IMR-90 (cell line): ENCODE measurements around the gene SLC6A16. TPM values are rescaled to one million over a fixed set of nuclear protein-coding genes. Genes with fewer than 3 reads are reported as not detected.
A peak's percentile ranks its signal among the peaks of the same experiment; 100 is the strongest.

Experiments
- ATAC-seq: fragments of 200-7000 bp; cut with Tn5 transposase; 2 replicates; pipeline ENCODE4 v1.9.1; 2020; ENCODE audit warnings: low read depth, mild to moderate bottlenecking, moderate library complexity
- BruUV-seq: library from RNA; stranded (reverse); fragments of 400-500 nt; replicated peaks from 2 replicates; lab custom pipeline; 2021; lab: Mats Ljungman, UMichigan
- CTCF ChIA-PET: fragments of 300-600 bp; formaldehyde crosslinking; extraction: SDS; loops from one replicate; lab custom pipeline; 2021; ENCODE audit warnings: antibody characterized with exemption; lab: Yijun Ruan, JAX
- POLR2A ChIA-PET: fragments of 300-600 bp; sonication (Branson Sonifier 250); formaldehyde crosslinking; loops from one replicate; lab custom pipeline; 2022; ENCODE audit warnings: antibody characterized with exemption; ENCODE audit not compliant: unreplicated experiment; lab: Charles Lee
- DNase-seq: peaks from one replicate; pipeline ENCODE4 v3.0.0; 2013
- H2AFZ ChIP-seq: replicated peaks from 2 replicates; pipeline ENCODE3; 2013; ENCODE audit warnings: low read length, mild to moderate bottlenecking; ENCODE audit not compliant: poor library complexity
- H2AK5ac ChIP-seq: 2 replicates; pipeline ENCODE4 v1.6.1; 2013; ENCODE audit warnings: low read depth, low read length, inconsistent platforms
- H2AK9ac ChIP-seq: replicated peaks from 2 replicates; pipeline ENCODE3; 2013; ENCODE audit warnings: mild to moderate bottlenecking, low read depth, low read length, moderate library complexity; ENCODE audit not compliant: poor library complexity
- H2BK120ac ChIP-seq: 2 replicates; pipeline ENCODE4 v1.6.1; 2013; ENCODE audit warnings: low read depth, low read length, inconsistent platforms
- H2BK15ac ChIP-seq: 3 replicates; pipeline ENCODE4 v1.6.1; 2013; ENCODE audit warnings: low read depth, low read length, inconsistent platforms
- H2BK20ac ChIP-seq: 2 replicates; pipeline ENCODE4 v1.6.1; 2013; ENCODE audit warnings: low read depth, mild to moderate bottlenecking, inconsistent platforms, low read length, moderate library complexity
- H2BK5ac ChIP-seq: 2 replicates; pipeline ENCODE4 v1.6.1; 2013; ENCODE audit warnings: mild to moderate bottlenecking, low read depth, low read length, inconsistent platforms; ENCODE audit not compliant: poor library complexity, severe bottlenecking
- H3K14ac ChIP-seq: replicated peaks from 2 replicates; pipeline ENCODE4 v1.6.1; 2013; ENCODE audit warnings: low read depth, low read length, inconsistent platforms
- H3K18ac ChIP-seq: 2 replicates; pipeline ENCODE4 v1.6.1; 2013; ENCODE audit warnings: low read depth, low read length, control low read depth
- H3K23ac ChIP-seq: 2 replicates; pipeline ENCODE4 v1.6.1; 2013; ENCODE audit warnings: low read depth, low read length, inconsistent platforms
- H3K27ac ChIP-seq: 2 replicates; pipeline ENCODE4 v1.5.1; 2013; ENCODE audit warnings: mild to moderate bottlenecking, control low read depth, low read length; ENCODE audit not compliant: insufficient read depth
- H3K27me3 ChIP-seq: 2 replicates; pipeline ENCODE4 v1.6.1; 2013; ENCODE audit warnings: low read length; ENCODE audit not compliant: control insufficient read depth, insufficient read depth
- H3K36me3 ChIP-seq: 2 replicates; pipeline ENCODE4 v1.6.1; 2013; ENCODE audit warnings: low read length, mixed read lengths; ENCODE audit not compliant: control insufficient read depth, insufficient read depth
- H3K4ac ChIP-seq: 2 replicates; pipeline ENCODE4 v1.6.1; 2013; ENCODE audit warnings: low read depth, low read length, inconsistent platforms
- H3K4me1 ChIP-seq: 2 replicates; pipeline ENCODE4 v1.6.1; 2013; ENCODE audit warnings: low read length, mixed read lengths; ENCODE audit not compliant: control insufficient read depth, insufficient read depth
- H3K4me2 ChIP-seq: 2 replicates; pipeline ENCODE4 v1.6.1; 2013; ENCODE audit warnings: low read depth, mild to moderate bottlenecking, control low read depth, low read length, moderate library complexity
- H3K4me3 ChIP-seq: 2 replicates; pipeline ENCODE4 v1.5.1; 2013; ENCODE audit warnings: low read depth, mild to moderate bottlenecking, control low read depth, low read length, moderate library complexity; ENCODE audit not compliant: insufficient read depth
- H3K56ac ChIP-seq: 2 replicates; pipeline ENCODE4 v1.6.1; 2013; ENCODE audit warnings: low read length, inconsistent platforms; ENCODE audit not compliant: insufficient read depth; ENCODE audit errors: extremely low read depth
- H3K79me1 ChIP-seq, 2 experiments: 2 replicates each; pipeline ENCODE4 v1.6.1; 2013; ENCODE audit warnings: low read length in 2 of 2, inconsistent platforms in 1 of 2, low read depth in 1 of 2
- H3K9ac ChIP-seq: 2 replicates; pipeline ENCODE4 v1.6.1; 2013; ENCODE audit warnings: low read depth, low read length, control low read depth
- H3K9me1 ChIP-seq: 2 replicates; pipeline ENCODE4 v1.6.1; 2013; ENCODE audit warnings: low read length, inconsistent platforms; ENCODE audit not compliant: insufficient read depth
- H3K9me3 ChIP-seq: 2 replicates; pipeline ENCODE4 v1.6.1; 2013; ENCODE audit warnings: low read length; ENCODE audit not compliant: control insufficient read depth, insufficient read depth
- H4K20me1 ChIP-seq: 2 replicates; pipeline ENCODE4 v1.6.1; 2013; ENCODE audit warnings: low read length, inconsistent platforms; ENCODE audit not compliant: insufficient read depth
- H4K5ac ChIP-seq: 2 replicates; pipeline ENCODE4 v1.6.1; 2013; ENCODE audit warnings: mild to moderate bottlenecking, low read depth, low read length, control low read depth
- H4K8ac ChIP-seq, 2 experiments: 2 replicates each; pipeline ENCODE4 v1.6.1; 2013; ENCODE audit warnings: low read depth in 2 of 2, low read length in 2 of 2, control low read depth in 1 of 2, inconsistent platforms in 1 of 2
- H4K91ac ChIP-seq: 2 replicates; pipeline ENCODE4 v1.6.1; 2013; ENCODE audit warnings: low read depth, low read length, inconsistent platforms; ENCODE audit not compliant: insufficient read depth
- BHLHE40 ChIP-seq: fragments of 150-350 bp; IDR thresholded peaks from 2 replicates; pipeline ENCODE4 v1.6.1; 2016; ENCODE audit warnings: mild to moderate bottlenecking, low read depth, low read length
- CHD1 ChIP-seq: IDR thresholded peaks from 2 replicates; pipeline ENCODE4 v1.6.1; 2012; ENCODE audit warnings: low read depth, low read length, improper control_type of control experiment
- FOS ChIP-seq: fragments of 150-350 bp; IDR thresholded peaks from 2 replicates; pipeline ENCODE4 v1.6.1; 2016; ENCODE audit warnings: low read depth, low read length
- NFE2L2 ChIP-seq: fragments of 150-350 bp; IDR thresholded peaks from 2 replicates; pipeline ENCODE4 v1.6.1; 2016; ENCODE audit warnings: low read depth, mild to moderate bottlenecking, low read length
- POLR2A ChIP-seq: IDR thresholded peaks from 2 replicates; pipeline ENCODE4 v1.6.1; 2012; ENCODE audit warnings: mild to moderate bottlenecking, low read depth, low read length
- RCOR1 ChIP-seq: IDR thresholded peaks from 2 replicates; pipeline ENCODE4 v1.6.1; 2012; ENCODE audit warnings: mild to moderate bottlenecking, low read length, improper control_type of control experiment; ENCODE audit not compliant: insufficient replicate concordance
- RFX5 ChIP-seq: IDR thresholded peaks from 2 replicates; pipeline ENCODE4 v1.8.0; 2012; ENCODE audit warnings: low read depth, mild to moderate bottlenecking, low read length, moderate library complexity
- SMC3 ChIP-seq: fragments of 150-350 bp; IDR thresholded peaks from 2 replicates; pipeline ENCODE4 v1.6.1; 2016; ENCODE audit warnings: low read depth, mild to moderate bottlenecking, antibody characterized with exemption, low read length, moderate library complexity
- WGBS, 2 experiments: methylation state at CpG; one replicate each; pipeline versions ENCODE4 v1.1.5 to v1.1.7; 2013; ENCODE audit warnings: missing lambda C conversion rate in 2 of 2; ENCODE audit not compliant: insufficient read length in 1 of 2; ENCODE audit errors: extremely low coverage in 2 of 2; 5-methylcytosine and 5-hydroxymethylcytosine counted together
- dilution Hi-C: fragments of 300-500 bp; cut with HindIII; formaldehyde crosslinking; loops from one replicate; pipeline ENCODE4 v1.14.3; 2018; ENCODE audit warnings: low sequenced_read_pairs; ENCODE audit not compliant: unreplicated experiment
- in situ Hi-C: fragments of 300-500 bp; cut with MboI; formaldehyde crosslinking; loops from 3 replicates; pipeline ENCODE4 v1.14.3; 2019; ENCODE audit warnings: low sequenced_read_pairs, inconsistent platforms, mixed read lengths
- intact Hi-C: fragments of 100-400 bp; cut with micrococcal nuclease; formaldehyde crosslinking; loops from 2 replicates; pipeline ENCODE4 v1.10.0; 2022
- polyA plus RNA-seq, 3 experiments: library from polyadenylated mRNA; depleted of rRNA; stranded (reverse); fragments of >200 nt; gene quantifications; 2 replicates each; pipeline ENCODE4 v1.2.3, GENCODE V29; 2012; ENCODE audit warnings: low replicate concordance in 1 of 3
- total RNA-seq: library from RNA; depleted of rRNA; stranded (reverse); fragments of >200 nt; gene quantifications from 2 replicates; pipeline ENCODE4 v1.2.3, GENCODE V29; 2012
- TF ChIP-seq, protein P1 (sequence below): conservative IDR thresholded peaks from 2 replicates; pipeline ENCODE4 v1.5.1; 2012; ENCODE audit warnings: mild to moderate bottlenecking, low read depth, low read length, improper control_type of control experiment

Gene SLC6A16
- total and polyA plus RNA-seq, 2 of the 4 experiments (the other 2 are of a cell fraction): 0.18 to 0.89 TPM

DNA sequence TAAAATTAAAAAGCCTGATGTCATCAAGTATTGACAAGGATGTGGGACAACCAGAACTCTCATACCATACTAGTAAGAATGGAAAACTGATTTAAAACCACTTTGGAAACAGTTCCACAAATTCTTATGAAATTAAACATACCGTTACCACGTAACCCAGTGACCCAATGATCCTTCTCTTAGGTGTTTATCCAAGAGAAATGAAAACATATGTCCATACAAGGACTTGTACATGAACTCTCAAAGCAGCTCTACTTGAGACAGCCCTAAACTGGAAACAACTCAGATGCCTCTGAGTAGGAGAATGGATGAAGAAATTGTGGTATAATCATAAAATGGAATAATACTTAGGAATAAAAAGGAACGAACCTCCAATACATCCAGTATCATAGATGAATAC is 27.6 kb downstream of the SLC6A16 start:
- dilution Hi-C loops: no loop called here
- no peak overlapping the region for H2AK9ac ChIP-seq
- H3K27ac ChIP-seq: no peak overlapping the region
- H4K91ac ChIP-seq: no peak overlapping the region
- ATAC-seq: peak; percentile 88
- ChIA-PET CTCF (no interaction called here), POLR2A (no interaction called here)
- no peak for TF ChIP-seq RCOR1
- TF ChIP-seq SMC3: no peak
- TF ChIP-seq, protein P1, sequence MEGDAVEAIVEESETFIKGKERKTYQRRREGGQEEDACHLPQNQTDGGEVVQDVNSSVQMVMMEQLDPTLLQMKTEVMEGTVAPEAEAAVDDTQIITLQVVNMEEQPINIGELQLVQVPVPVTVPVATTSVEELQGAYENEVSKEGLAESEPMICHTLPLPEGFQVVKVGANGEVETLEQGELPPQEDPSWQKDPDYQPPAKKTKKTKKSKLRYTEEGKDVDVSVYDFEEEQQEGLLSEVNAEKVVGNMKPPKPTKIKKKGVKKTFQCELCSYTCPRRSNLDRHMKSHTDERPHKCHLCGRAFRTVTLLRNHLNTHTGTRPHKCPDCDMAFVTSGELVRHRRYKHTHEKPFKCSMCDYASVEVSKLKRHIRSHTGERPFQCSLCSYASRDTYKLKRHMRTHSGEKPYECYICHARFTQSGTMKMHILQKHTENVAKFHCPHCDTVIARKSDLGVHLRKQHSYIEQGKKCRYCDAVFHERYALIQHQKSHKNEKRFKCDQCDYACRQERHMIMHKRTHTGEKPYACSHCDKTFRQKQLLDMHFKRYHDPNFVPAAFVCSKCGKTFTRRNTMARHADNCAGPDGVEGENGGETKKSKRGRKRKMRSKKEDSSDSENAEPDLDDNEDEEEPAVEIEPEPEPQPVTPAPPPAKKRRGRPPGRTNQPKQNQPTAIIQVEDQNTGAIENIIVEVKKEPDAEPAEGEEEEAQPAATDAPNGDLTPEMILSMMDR: no peak
- TF ChIP-seq POLR2A: no peak
- TF ChIP-seq RFX5: no peak
- no peak for TF ChIP-seq FOS
- no peak for TF ChIP-seq CHD1
- TF ChIP-seq BHLHE40: no peak
- no peak for TF ChIP-seq NFE2L2
- H3K9me3 ChIP-seq: no peaks in the 10 kb centered on the region
- no peak overlapping the region for H4K5ac ChIP-seq
- H3K36me3 ChIP-seq: no peaks in the 10 kb centered on the region
- H3K4me1 ChIP-seq: no peaks in the 10 kb centered on the region
- no peaks in the 10 kb centered on the region for H4K20me1 ChIP-seq
- H3K56ac ChIP-seq: no peak overlapping the region
- no peak overlapping the region for H2BK20ac ChIP-seq
- no peak overlapping the region for H2AFZ ChIP-seq
- H3K79me1 ChIP-seq: no peaks in the 10 kb centered on the region
- H2BK120ac ChIP-seq: no peak overlapping the region
- no peak overlapping the region for H3K4me3 ChIP-seq
- H3K9me1 ChIP-seq: no peaks in the 10 kb centered on the region
- WGBS, 2 experiments: no CpG with 5 or more reads among the region's 3 CpGs
- in situ Hi-C loops: no loop called here
- no peak overlapping the region for H3K4me2 ChIP-seq
- intact Hi-C loops: loop anchor here (2.0 kb wide), 1 partner anchor 27 kb away; no protein-coding TSS in a partner anchor
- H3K23ac ChIP-seq: no peak overlapping the region
- no peak overlapping the region for H2BK5ac ChIP-seq
- DNase-seq: peak; percentile 79
- no peak overlapping the region for H3K18ac ChIP-seq
- no peak overlapping the region for H3K4ac ChIP-seq
- no peak overlapping the region for H2BK15ac ChIP-seq
- H4K8ac ChIP-seq: no peak overlapping the region
- H2AK5ac ChIP-seq: no peak overlapping the region
- no TSS peak for BruUV-seq
- 0 out of 2 replicates have a peak overlapping the region, but pooled peaks have one; percentile 21 for H3K14ac ChIP-seq
- H3K27me3 ChIP-seq: no peaks in the 10 kb centered on the region
- H3K9ac ChIP-seq: no peak overlapping the region
